Measurements from ENCODE around the gene GLS.
"Not testable (repeated sequence)": the region's sequence is repeated elsewhere in the genome, so short reads cannot be mapped to it uniquely, and the experiment has no call there.

Gene GLS

GRCh38 chr2:190880378-190881083 is at the start of gene GLS:
Gene GLS, plus strand, starts transcription at chr2:190880821. Its CDS starts 264 bp downstream, at chr2:190881085.
- DNase-seq = peak; percentile 98

GRCh38 chr2:190831941-190832340 is 48.7 kb upstream of the GLS start:
- no peak for DNase-seq

GRCh38 chr2:190834890-190835208 is 45.8 kb upstream of the GLS start:
- no peak for DNase-seq

- peak; percentile 94 for DNase-seq
Measured at GRCh38 chr2:190835303-190835930, 45.2 kb upstream of the GLS start.

- no peak for DNase-seq
Measured at GRCh38 chr2:190836767-190837166, 43.9 kb upstream of the GLS start.

GRCh38 chr2:190837420-190837819 is 43.2 kb upstream of the GLS start:
- DNase-seq = peak; percentile 83

- DNase-seq = peak; percentile 90
Measured at GRCh38 chr2:190837952-190838361, 42.7 kb upstream of the GLS start.

GRCh38 chr2:190838492-190838910 is 42.1 kb upstream of the GLS start:
- DNase-seq = peak; percentile 91

GRCh38 chr2:190840569-190841172 is 40.0 kb upstream of the GLS start:
- no peak for DNase-seq

GRCh38 chr2:190841707-190842505 is 38.7 kb upstream of the GLS start:
- peak; percentile 75 for DNase-seq

GRCh38 chr2:190842606-190843104 is 38.0 kb upstream of the GLS start:
- DNase-seq = no peak

- DNase-seq = peak; percentile 77
Measured at GRCh38 chr2:190843890-190844699, 36.5 kb upstream of the GLS start.

- no peak for DNase-seq
Measured at GRCh38 chr2:190844700-190845401, 35.8 kb upstream of the GLS start.

GRCh38 chr2:190846746-190847145 is 33.9 kb upstream of the GLS start:
- no peak for DNase-seq

GRCh38 chr2:190847504-190848081 is 33.0 kb upstream of the GLS start:
- peak; percentile 83 for DNase-seq

GRCh38 chr2:190849774-190850173 is 30.8 kb upstream of the GLS start:
- peak; percentile 81 for DNase-seq

GRCh38 chr2:190853022-190853421 is 27.6 kb upstream of the GLS start:
- DNase-seq = not testable (repeated sequence)

- DNase-seq = no peak
Measured at GRCh38 chr2:190853531-190854383, 26.9 kb upstream of the GLS start.

- no peak for DNase-seq
Measured at GRCh38 chr2:190854726-190855125, 25.9 kb upstream of the GLS start.

- no peak for DNase-seq
Measured at GRCh38 chr2:190855245-190855644, 25.4 kb upstream of the GLS start.
